T-helper 1 cell treated with Interleukin-12 subunit alpha and Interleukin-12 subunit beta and Interleukin-4 antibody, amounts not matched to agents 30 μg/mL and 1 μg/mL, for 36 hours (primary cell): ENCODE results near the gene PLEKHA5.

Experiments
- H3K27ac Mint-ChIP-seq: one replicate; pipeline ENCODE4 v1.8.0; 2021; ENCODE audit warnings: mild to moderate bottlenecking, mixed read lengths
- H3K27me3 Mint-ChIP-seq: one replicate; pipeline ENCODE4 v1.8.0; 2021; ENCODE audit warnings: low read depth, mixed read lengths
- H3K36me3 Mint-ChIP-seq: one replicate; pipeline ENCODE4 v1.8.0; 2021; ENCODE audit warnings: low read depth, mixed read lengths
- H3K4me1 Mint-ChIP-seq: one replicate; pipeline ENCODE4 v1.8.0; 2021; ENCODE audit warnings: low read depth, mixed read lengths
- H3K4me3 Mint-ChIP-seq: one replicate; pipeline ENCODE4 v1.8.0; 2021; ENCODE audit warnings: mild to moderate bottlenecking, moderate library complexity, mixed read lengths
- H3K9me3 Mint-ChIP-seq: one replicate; pipeline ENCODE4 v1.8.0; 2021; ENCODE audit warnings: mixed read lengths

PLEKHA5 gene

GRCh38 chr12:19260135-19260534 lies 130.6 kb downstream of the PLEKHA5 start:
- Mint-ChIP-seq H3K4me3 (no peak overlapping the region), H3K4me1 (no peaks in the 10 kb centered on the region), H3K9me3 (no peaks in the 10 kb centered on the region), H3K27me3 (no peaks in the 10 kb centered on the region), H3K36me3 (no peaks in the 10 kb centered on the region), H3K27ac (no peak overlapping the region)

- H3K27me3 Mint-ChIP-seq = no peaks in the 10 kb centered on the region
- no peak overlapping the region for H3K27ac Mint-ChIP-seq
Observed at GRCh38 chr12:19261773-19262172, 132.2 kb downstream of the PLEKHA5 start.

GRCh38 chr12:19263672-19264071 lies 134.1 kb downstream of the PLEKHA5 start:
- Mint-ChIP-seq H3K27ac (no peak overlapping the region), H3K27me3 (no peaks in the 10 kb centered on the region), H3K9me3 (no peaks in the 10 kb centered on the region), H3K36me3 (no peaks in the 10 kb centered on the region), H3K4me1 (no peaks in the 10 kb centered on the region), H3K4me3 (no peak overlapping the region)

More at GRCh38 chr12:19261773-19262172, 132.2 kb downstream of the PLEKHA5 start:
- Mint-ChIP-seq H3K36me3 (no peaks in the 10 kb centered on the region), H3K4me1 (no peaks in the 10 kb centered on the region), H3K9me3 (no peaks in the 10 kb centered on the region), H3K4me3 (no peak overlapping the region)

GRCh38 chr12:19273482-19274330 lies 144.2 kb downstream of the PLEKHA5 start:
- Mint-ChIP-seq H3K27me3 (no peaks in the 10 kb centered on the region), H3K4me3 (no peak overlapping the region), H3K9me3 (no peaks in the 10 kb centered on the region), H3K4me1 (no peaks in the 10 kb centered on the region), H3K27ac (no peak overlapping the region), H3K36me3 (peaks cover 3% of the 10 kb centered on the region)

GRCh38 chr12:19276767-19277166 lies 147.2 kb downstream of the PLEKHA5 start:
- no peaks in the 10 kb centered on the region for H3K27me3 Mint-ChIP-seq
- H3K36me3 Mint-ChIP-seq = peaks cover 3% of the 10 kb centered on the region
- no peaks in the 10 kb centered on the region for H3K4me1 Mint-ChIP-seq
- H3K4me3 Mint-ChIP-seq = no peak overlapping the region
- no peaks in the 10 kb centered on the region for H3K9me3 Mint-ChIP-seq
- no peak overlapping the region for H3K27ac Mint-ChIP-seq

GRCh38 chr12:19277711-19278110 lies 148.2 kb downstream of the PLEKHA5 start:
- Mint-ChIP-seq H3K4me3 (no peak overlapping the region), H3K27me3 (no peaks in the 10 kb centered on the region), H3K27ac (no peak overlapping the region), H3K4me1 (no peaks in the 10 kb centered on the region), H3K9me3 (no peaks in the 10 kb centered on the region), H3K36me3 (peaks cover 3% of the 10 kb centered on the region)

- no peak overlapping the region for H3K4me3 Mint-ChIP-seq
- no peak overlapping the region for H3K27ac Mint-ChIP-seq
- H3K36me3 Mint-ChIP-seq = peaks cover 3% of the 10 kb centered on the region
- H3K4me1 Mint-ChIP-seq = no peaks in the 10 kb centered on the region
- no peaks in the 10 kb centered on the region for H3K9me3 Mint-ChIP-seq
- no peaks in the 10 kb centered on the region for H3K27me3 Mint-ChIP-seq
Observed at GRCh38 chr12:19278407-19278806, 148.9 kb downstream of the PLEKHA5 start.

GRCh38 chr12:19282133-19282699 lies 152.7 kb downstream of the PLEKHA5 start:
- no peaks in the 10 kb centered on the region for H3K27me3 Mint-ChIP-seq
- H3K36me3 Mint-ChIP-seq = no peaks in the 10 kb centered on the region
- no peaks in the 10 kb centered on the region for H3K9me3 Mint-ChIP-seq
- H3K4me3 Mint-ChIP-seq = no peak overlapping the region
- no peak overlapping the region for H3K27ac Mint-ChIP-seq
- H3K4me1 Mint-ChIP-seq = no peaks in the 10 kb centered on the region

- Mint-ChIP-seq H3K36me3 (no peaks in the 10 kb centered on the region), H3K27ac (no peak overlapping the region), H3K9me3 (no peaks in the 10 kb centered on the region), H3K27me3 (no peaks in the 10 kb centered on the region), H3K4me3 (no peak overlapping the region), H3K4me1 (no peaks in the 10 kb centered on the region)
Observed at GRCh38 chr12:19284658-19285057, 155.1 kb downstream of the PLEKHA5 start.

GRCh38 chr12:19285793-19286448 lies 156.4 kb downstream of the PLEKHA5 start:
- no peak overlapping the region for H3K4me3 Mint-ChIP-seq
- no peaks in the 10 kb centered on the region for H3K4me1 Mint-ChIP-seq
- no peak overlapping the region for H3K27ac Mint-ChIP-seq
- H3K9me3 Mint-ChIP-seq = no peaks in the 10 kb centered on the region
- no peaks in the 10 kb centered on the region for H3K27me3 Mint-ChIP-seq
- H3K36me3 Mint-ChIP-seq = no peaks in the 10 kb centered on the region

- H3K36me3 Mint-ChIP-seq = no peaks in the 10 kb centered on the region
- no peaks in the 10 kb centered on the region for H3K27me3 Mint-ChIP-seq
- no peaks in the 10 kb centered on the region for H3K9me3 Mint-ChIP-seq
- H3K4me3 Mint-ChIP-seq = no peak overlapping the region
- H3K4me1 Mint-ChIP-seq = no peaks in the 10 kb centered on the region
- H3K27ac Mint-ChIP-seq = no peak overlapping the region
Observed at GRCh38 chr12:19287302-19287701, 157.8 kb downstream of the PLEKHA5 start.

- no peaks in the 10 kb centered on the region for H3K4me1 Mint-ChIP-seq
Observed at GRCh38 chr12:19288161-19288560, 158.6 kb downstream of the PLEKHA5 start.

GRCh38 chr12:19288603-19289244 lies 159.2 kb downstream of the PLEKHA5 start:
- Mint-ChIP-seq H3K27ac (no peak overlapping the region), H3K4me3 (no peak overlapping the region), H3K4me1 (no peaks in the 10 kb centered on the region), H3K36me3 (no peaks in the 10 kb centered on the region), H3K9me3 (no peaks in the 10 kb centered on the region), H3K27me3 (no peaks in the 10 kb centered on the region)

More at GRCh38 chr12:19288161-19288560, 158.6 kb downstream of the PLEKHA5 start:
- Mint-ChIP-seq H3K36me3 (no peaks in the 10 kb centered on the region), H3K9me3 (no peaks in the 10 kb centered on the region), H3K27me3 (no peaks in the 10 kb centered on the region), H3K27ac (no peak overlapping the region), H3K4me3 (no peak overlapping the region)

- Mint-ChIP-seq H3K27me3 (peaks cover 4% of the 10 kb centered on the region), H3K4me1 (no peaks in the 10 kb centered on the region), H3K9me3 (no peaks in the 10 kb centered on the region), H3K36me3 (no peaks in the 10 kb centered on the region), H3K27ac (no peak overlapping the region), H3K4me3 (no peak overlapping the region)
Observed at GRCh38 chr12:19298836-19299605, 169.5 kb downstream of the PLEKHA5 start.
